Activated CD8-positive, alpha-beta memory T cell treated with anti-CD3 and anti-CD28 coated beads, Interleukin-2, amount 10 ng/mL, durations not matched to agents 7 days and 5 days (primary cell): Measurements from ENCODE around the gene RPL27A. TPM values are rescaled to one million over a fixed set of nuclear protein-coding genes. Genes with fewer than 3 reads are reported as not detected.

Source experiments
- ATAC-seq: fragments of 150-1000 bp; cut with Tn5 transposase; one replicate; pipeline ENCODE4 v1.10.0; 2021; ENCODE audit warnings: moderate library complexity
- CTCF ChIA-PET: fragments of 350-600 bp; sonication (Branson Sonifier 250); formaldehyde crosslinking; loops from one replicate; lab custom pipeline; 2021; ENCODE audit warnings: antibody characterized with exemption; lab: Charles Lee
- DNase-seq: peaks from one replicate; pipeline ENCODE4 v3.0.0-alpha.2; 2020
- H3K27ac Mint-ChIP-seq: one replicate; pipeline ENCODE4 v1.8.0; 2021; ENCODE audit warnings: mild to moderate bottlenecking, mixed read lengths
- H3K27me3 Mint-ChIP-seq: one replicate; pipeline ENCODE4 v1.8.0; 2021; ENCODE audit warnings: mixed read lengths
- H3K36me3 Mint-ChIP-seq: one replicate; pipeline ENCODE4 v1.8.0; 2021; ENCODE audit warnings: mild to moderate bottlenecking, mixed read lengths
- H3K4me1 Mint-ChIP-seq: one replicate; pipeline ENCODE4 v1.8.0; 2021; ENCODE audit warnings: mixed read lengths
- H3K4me3 Mint-ChIP-seq: one replicate; pipeline ENCODE4 v1.8.0; 2021; ENCODE audit warnings: mild to moderate bottlenecking, moderate library complexity, mixed read lengths
- H3K9me3 Mint-ChIP-seq: one replicate; pipeline ENCODE4 v1.8.0; 2022; ENCODE audit warnings: low read depth, mixed read lengths
- total RNA-seq, 2 experiments: library from RNA; stranded (reverse); gene quantifications; one replicate each; pipeline ENCODE4 v1.2.3, GENCODE V29; 2021

The RPL27A gene
- total RNA-seq, 2 experiments from 2014 or later: 715 to 800 TPM

- ATAC-seq (no peak), DNase-seq (no peak)
- no peaks in the 10 kb centered on the region for H3K4me1 Mint-ChIP-seq
- no peaks in the 10 kb centered on the region for H3K9me3 Mint-ChIP-seq
- CTCF ChIA-PET: interaction anchor here (0.7 kb wide), 1 partner anchor 114 kb away, joined by 3 read pairs; no protein-coding TSS in a partner anchor
- no peak overlapping the region for H3K4me3 Mint-ChIP-seq
- no peaks in the 10 kb centered on the region for H3K36me3 Mint-ChIP-seq
- H3K27ac Mint-ChIP-seq: no peak overlapping the region
- H3K27me3 Mint-ChIP-seq: peaks cover 6% of the 10 kb centered on the region
Measured at GRCh38 chr11:8723711-8724110, 41.1 kb downstream of the RPL27A start.

DNA sequence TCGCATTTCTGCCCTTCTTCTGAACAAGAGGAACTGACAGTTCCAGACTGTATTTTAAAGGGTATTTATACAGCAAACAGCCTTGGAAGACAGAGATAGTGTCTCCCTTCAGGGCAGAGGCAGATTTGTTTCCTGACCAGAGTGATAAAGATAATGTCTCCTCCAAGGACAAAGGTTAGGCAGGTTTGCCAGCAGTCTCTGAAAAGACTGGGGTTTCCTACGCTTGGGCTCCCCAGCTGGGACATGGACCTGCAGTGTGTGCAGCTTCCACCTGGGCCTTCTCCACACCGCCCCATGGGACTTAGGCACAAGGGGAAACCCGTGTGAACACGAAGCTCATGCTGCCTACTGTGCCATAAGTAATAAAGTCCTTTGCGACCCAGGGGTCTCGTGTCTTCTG lies 42.1 kb downstream of the RPL27A start:
- H3K27me3 Mint-ChIP-seq: peaks cover 8% of the 10 kb centered on the region
- DNase-seq (no peak), ATAC-seq (no peak)
- no peaks in the 10 kb centered on the region for H3K4me1 Mint-ChIP-seq
- CTCF ChIA-PET: no interaction called here
- H3K27ac Mint-ChIP-seq: no peak overlapping the region
- no peaks in the 10 kb centered on the region for H3K36me3 Mint-ChIP-seq
- no peaks in the 10 kb centered on the region for H3K9me3 Mint-ChIP-seq
- no peak overlapping the region for H3K4me3 Mint-ChIP-seq

- no peak overlapping the region for H3K4me3 Mint-ChIP-seq
- no peaks in the 10 kb centered on the region for H3K4me1 Mint-ChIP-seq
- DNase-seq: no peak
- no peak for ATAC-seq
- no peak overlapping the region for H3K27ac Mint-ChIP-seq
- H3K9me3 Mint-ChIP-seq: no peaks in the 10 kb centered on the region
- CTCF ChIA-PET: interaction anchor here (0.6 kb wide), 1 partner anchor 652 kb away, joined by 5 read pairs; no protein-coding TSS in a partner anchor
- peaks cover 8% of the 10 kb centered on the region for H3K27me3 Mint-ChIP-seq
- no peaks in the 10 kb centered on the region for H3K36me3 Mint-ChIP-seq
Measured at GRCh38 chr11:8726395-8726794, 43.8 kb downstream of the RPL27A start.

- CTCF ChIA-PET: no interaction called here
- Mint-ChIP-seq H3K27ac (no peak overlapping the region), H3K4me1 (no peaks in the 10 kb centered on the region), H3K4me3 (no peak overlapping the region), H3K36me3 (no peaks in the 10 kb centered on the region), H3K9me3 (no peaks in the 10 kb centered on the region), H3K27me3 (peaks cover 5% of the 10 kb centered on the region)
- DNase-seq (no peak), ATAC-seq (no peak)
Measured at GRCh38 chr11:8728563-8728962, 46.0 kb downstream of the RPL27A start.

DNA sequence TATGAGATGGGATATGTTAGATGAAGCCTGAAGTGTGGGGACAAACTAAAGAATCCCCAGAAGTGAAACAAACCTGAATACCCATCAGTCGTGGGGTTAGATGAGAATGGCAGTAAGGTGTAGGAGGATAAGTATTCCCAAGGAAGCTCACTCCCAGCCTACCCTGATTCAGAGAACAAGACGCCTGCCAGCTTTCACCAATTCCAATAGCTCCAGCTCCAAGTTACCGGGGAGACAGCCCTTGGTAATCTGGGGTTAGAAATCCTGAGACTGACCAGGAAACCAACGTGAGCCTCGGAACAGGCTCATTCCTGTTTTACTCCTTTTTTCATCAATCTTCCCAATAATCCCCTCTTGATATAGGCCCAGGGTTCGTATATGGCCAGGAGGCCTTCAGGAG lies 46.5 kb downstream of the RPL27A start:
- Mint-ChIP-seq H3K4me3 (no peak overlapping the region), H3K9me3 (no peaks in the 10 kb centered on the region), H3K27ac (no peak overlapping the region), H3K36me3 (no peaks in the 10 kb centered on the region), H3K27me3 (peaks cover 5% of the 10 kb centered on the region), H3K4me1 (no peaks in the 10 kb centered on the region)
- CTCF ChIA-PET: no interaction called here
- DNase-seq (no peak), ATAC-seq (no peak)

GRCh38 chr11:8729837-8730696 lies 47.5 kb downstream of the RPL27A start:
- no peak overlapping the region for H3K4me3 Mint-ChIP-seq
- H3K9me3 Mint-ChIP-seq: no peaks in the 10 kb centered on the region
- CTCF ChIA-PET: no interaction called here
- ATAC-seq (no peak), DNase-seq (no peak)
- no peaks in the 10 kb centered on the region for H3K4me1 Mint-ChIP-seq
- peaks cover 5% of the 10 kb centered on the region for H3K27me3 Mint-ChIP-seq
- no peak overlapping the region for H3K27ac Mint-ChIP-seq
- no peaks in the 10 kb centered on the region for H3K36me3 Mint-ChIP-seq

GRCh38 chr11:8730697-8731020 lies 48.1 kb downstream of the RPL27A start:
- Mint-ChIP-seq H3K4me1 (no peaks in the 10 kb centered on the region), H3K27ac (no peak overlapping the region), H3K27me3 (peaks cover 5% of the 10 kb centered on the region), H3K4me3 (no peak overlapping the region), H3K9me3 (no peaks in the 10 kb centered on the region), H3K36me3 (no peaks in the 10 kb centered on the region)
- DNase-seq: no peak
- ATAC-seq: no peak
- CTCF ChIA-PET: no interaction called here

DNA sequence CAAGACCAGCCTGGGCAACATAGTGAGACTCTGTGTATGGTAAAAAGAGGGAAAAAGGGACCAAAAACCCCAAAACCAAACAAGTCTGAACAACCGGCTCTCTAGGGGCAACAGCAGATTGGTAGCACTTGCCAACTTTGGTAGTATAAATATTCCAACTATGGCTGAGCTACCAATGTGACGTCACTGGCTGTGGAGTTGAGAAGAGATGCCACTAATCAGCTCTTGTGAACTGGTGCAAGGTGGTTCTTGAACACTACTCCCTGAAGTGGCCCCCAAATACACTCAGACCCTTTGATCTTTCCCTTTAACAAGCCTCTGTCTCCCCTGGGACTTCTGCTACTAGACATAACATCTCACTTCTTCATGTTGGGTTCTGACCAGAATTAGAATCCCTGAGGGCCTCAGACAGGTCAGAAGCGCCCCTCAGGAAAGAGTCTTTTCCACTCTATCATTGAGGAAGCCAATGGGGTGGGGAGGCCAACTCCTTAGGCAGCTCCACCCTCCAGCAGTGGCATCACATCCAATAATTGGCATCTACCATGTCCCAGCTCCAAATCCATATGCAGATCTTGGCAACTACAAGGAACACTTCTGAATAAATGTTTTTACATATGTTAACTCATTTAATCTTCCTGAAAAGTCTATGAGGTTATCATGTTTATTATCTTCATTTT lies 49.2 kb downstream of the RPL27A start:
- Mint-ChIP-seq H3K4me1 (no peaks in the 10 kb centered on the region), H3K36me3 (no peaks in the 10 kb centered on the region), H3K27me3 (peaks cover 5% of the 10 kb centered on the region), H3K9me3 (no peaks in the 10 kb centered on the region), H3K27ac (no peak overlapping the region), H3K4me3 (no peak overlapping the region)
- DNase-seq (no peak), ATAC-seq (no peak)
- CTCF ChIA-PET: no interaction called here

DNA sequence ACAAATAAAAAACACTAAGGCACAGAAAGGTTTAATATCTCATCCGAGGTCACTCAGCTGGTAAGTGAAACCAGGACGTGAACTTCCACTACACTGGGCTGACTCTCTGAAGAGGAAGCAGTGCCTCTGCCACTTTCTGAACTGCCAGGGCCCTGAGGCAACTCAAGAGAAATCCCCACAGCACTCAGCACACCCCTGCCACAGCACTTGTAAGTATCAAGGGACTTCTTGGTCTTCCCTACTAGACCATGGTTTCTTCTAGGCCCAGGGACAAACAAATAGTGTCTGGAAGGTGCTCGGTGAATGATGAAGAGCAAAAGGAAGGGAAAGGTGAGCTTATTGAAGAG lies 49.7 kb downstream of the RPL27A start:
- Mint-ChIP-seq H3K27me3 (peaks cover 5% of the 10 kb centered on the region), H3K9me3 (no peaks in the 10 kb centered on the region), H3K36me3 (no peaks in the 10 kb centered on the region), H3K27ac (no peak overlapping the region), H3K4me3 (no peak overlapping the region), H3K4me1 (no peaks in the 10 kb centered on the region)
- CTCF ChIA-PET: no interaction called here
- DNase-seq (no peak), ATAC-seq (no peak)

GRCh38 chr11:8732748-8733241 lies 50.2 kb downstream of the RPL27A start:
- CTCF ChIA-PET: no interaction called here
- DNase-seq: no peak
- H3K27me3 Mint-ChIP-seq: peaks cover 5% of the 10 kb centered on the region
- no peak for ATAC-seq
- H3K4me3 Mint-ChIP-seq: no peak overlapping the region
- H3K36me3 Mint-ChIP-seq: no peaks in the 10 kb centered on the region
- H3K27ac Mint-ChIP-seq: no peak overlapping the region
- no peaks in the 10 kb centered on the region for H3K4me1 Mint-ChIP-seq
- H3K9me3 Mint-ChIP-seq: no peaks in the 10 kb centered on the region

GRCh38 chr11:8733852-8734251 lies 51.3 kb downstream of the RPL27A start:
- CTCF ChIA-PET: no interaction called here
- no peak for DNase-seq
- no peak for ATAC-seq
- Mint-ChIP-seq H3K27ac (no peak overlapping the region), H3K4me3 (no peak overlapping the region), H3K27me3 (peaks cover 1% of the 10 kb centered on the region), H3K9me3 (no peaks in the 10 kb centered on the region), H3K36me3 (no peaks in the 10 kb centered on the region), H3K4me1 (no peaks in the 10 kb centered on the region)

DNA sequence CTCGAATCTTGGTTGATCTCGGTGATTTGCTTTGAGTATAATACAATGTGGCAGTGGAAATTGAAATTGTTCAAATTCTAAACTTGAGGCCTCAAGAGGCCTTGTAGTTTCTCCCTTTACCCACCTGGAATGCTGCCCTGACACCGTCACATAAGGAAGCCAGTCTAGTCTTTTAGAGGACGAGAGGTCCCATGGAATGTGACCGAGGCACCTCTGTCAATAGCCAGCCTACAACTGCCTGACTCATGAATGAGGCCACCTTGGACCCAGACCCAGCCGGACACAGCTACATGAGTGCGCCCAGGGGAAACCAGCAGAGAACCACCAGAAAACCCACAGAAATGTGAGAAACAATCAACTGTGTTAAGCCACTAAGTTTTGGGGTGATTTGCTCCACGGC lies 52.5 kb downstream of the RPL27A start:
- Mint-ChIP-seq H3K27ac (no peak overlapping the region), H3K4me1 (no peaks in the 10 kb centered on the region), H3K9me3 (no peaks in the 10 kb centered on the region), H3K36me3 (no peaks in the 10 kb centered on the region), H3K27me3 (no peaks in the 10 kb centered on the region), H3K4me3 (no peak overlapping the region)
- CTCF ChIA-PET: no interaction called here
- ATAC-seq (no peak), DNase-seq (no peak)

DNA sequence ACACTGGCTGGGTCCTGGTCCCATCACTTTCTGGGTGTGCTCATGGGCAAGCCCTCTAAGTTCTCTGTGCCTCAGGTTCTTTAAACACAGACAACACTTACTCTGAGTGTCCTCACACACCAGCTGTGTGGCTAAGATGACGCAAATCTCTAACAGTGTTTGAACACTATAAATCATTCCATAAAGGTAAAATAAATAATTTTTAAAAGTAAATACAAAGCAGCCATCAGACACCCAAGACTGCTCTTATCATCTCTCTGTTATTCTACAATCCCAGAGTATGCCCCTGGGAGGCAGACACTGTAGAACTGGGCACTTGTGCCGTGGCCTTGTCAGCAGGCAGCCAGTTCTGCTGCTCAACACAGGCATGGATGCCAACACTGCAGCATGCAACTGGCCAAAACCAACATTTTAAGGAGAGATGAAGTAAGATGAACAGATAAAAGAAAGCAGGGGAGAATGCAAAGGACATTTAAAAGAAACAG lies 56.8 kb downstream of the RPL27A start:
- Mint-ChIP-seq H3K27me3 (no peaks in the 10 kb centered on the region), H3K36me3 (no peaks in the 10 kb centered on the region), H3K4me1 (no peaks in the 10 kb centered on the region), H3K27ac (no peak overlapping the region), H3K4me3 (no peak overlapping the region), H3K9me3 (no peaks in the 10 kb centered on the region)
- CTCF ChIA-PET: no interaction called here
- no peak for DNase-seq
- no peak for ATAC-seq
